IMR-90 (cell line): ENCODE measurements around the gene BICD1. TPM values are rescaled to one million over a fixed set of nuclear protein-coding genes. Genes with fewer than 3 reads are reported as not detected.

ENCODE experiments used
- ATAC-seq: fragments of 200-7000 bp; cut with Tn5 transposase; 2 replicates; pipeline ENCODE4 v1.9.1; 2020; ENCODE audit warnings: low read depth, mild to moderate bottlenecking, moderate library complexity
- BruUV-seq: library from RNA; stranded (reverse); fragments of 400-500 nt; replicated peaks from 2 replicates; lab custom pipeline; 2021; lab: Mats Ljungman, UMichigan
- CTCF ChIA-PET: fragments of 300-600 bp; formaldehyde crosslinking; extraction: SDS; loops from one replicate; lab custom pipeline; 2021; ENCODE audit warnings: antibody characterized with exemption; lab: Yijun Ruan, JAX
- POLR2A ChIA-PET: fragments of 300-600 bp; sonication (Branson Sonifier 250); formaldehyde crosslinking; loops from one replicate; lab custom pipeline; 2022; ENCODE audit warnings: antibody characterized with exemption; ENCODE audit not compliant: unreplicated experiment; lab: Charles Lee
- DNase-seq: peaks from one replicate; pipeline ENCODE4 v3.0.0; 2013
- H2AFZ ChIP-seq: replicated peaks from 2 replicates; pipeline ENCODE3; 2013; ENCODE audit warnings: low read length, mild to moderate bottlenecking; ENCODE audit not compliant: poor library complexity
- H2AK5ac ChIP-seq: 2 replicates; pipeline ENCODE4 v1.6.1; 2013; ENCODE audit warnings: low read depth, low read length, inconsistent platforms
- H2AK9ac ChIP-seq: replicated peaks from 2 replicates; pipeline ENCODE3; 2013; ENCODE audit warnings: mild to moderate bottlenecking, low read depth, low read length, moderate library complexity; ENCODE audit not compliant: poor library complexity
- H2BK120ac ChIP-seq: 2 replicates; pipeline ENCODE4 v1.6.1; 2013; ENCODE audit warnings: low read depth, low read length, inconsistent platforms
- H2BK15ac ChIP-seq: 3 replicates; pipeline ENCODE4 v1.6.1; 2013; ENCODE audit warnings: low read depth, low read length, inconsistent platforms
- H2BK20ac ChIP-seq: 2 replicates; pipeline ENCODE4 v1.6.1; 2013; ENCODE audit warnings: low read depth, mild to moderate bottlenecking, inconsistent platforms, low read length, moderate library complexity
- H2BK5ac ChIP-seq: 2 replicates; pipeline ENCODE4 v1.6.1; 2013; ENCODE audit warnings: mild to moderate bottlenecking, low read depth, low read length, inconsistent platforms; ENCODE audit not compliant: poor library complexity, severe bottlenecking
- H3K14ac ChIP-seq: replicated peaks from 2 replicates; pipeline ENCODE4 v1.6.1; 2013; ENCODE audit warnings: low read depth, low read length, inconsistent platforms
- H3K18ac ChIP-seq: 2 replicates; pipeline ENCODE4 v1.6.1; 2013; ENCODE audit warnings: low read depth, low read length, control low read depth
- H3K23ac ChIP-seq: 2 replicates; pipeline ENCODE4 v1.6.1; 2013; ENCODE audit warnings: low read depth, low read length, inconsistent platforms
- H3K27ac ChIP-seq: 2 replicates; pipeline ENCODE4 v1.5.1; 2013; ENCODE audit warnings: mild to moderate bottlenecking, control low read depth, low read length; ENCODE audit not compliant: insufficient read depth
- H3K27me3 ChIP-seq: 2 replicates; pipeline ENCODE4 v1.6.1; 2013; ENCODE audit warnings: low read length; ENCODE audit not compliant: control insufficient read depth, insufficient read depth
- H3K36me3 ChIP-seq: 2 replicates; pipeline ENCODE4 v1.6.1; 2013; ENCODE audit warnings: low read length, mixed read lengths; ENCODE audit not compliant: control insufficient read depth, insufficient read depth
- H3K4ac ChIP-seq: 2 replicates; pipeline ENCODE4 v1.6.1; 2013; ENCODE audit warnings: low read depth, low read length, inconsistent platforms
- H3K4me1 ChIP-seq: 2 replicates; pipeline ENCODE4 v1.6.1; 2013; ENCODE audit warnings: low read length, mixed read lengths; ENCODE audit not compliant: control insufficient read depth, insufficient read depth
- H3K4me2 ChIP-seq: 2 replicates; pipeline ENCODE4 v1.6.1; 2013; ENCODE audit warnings: low read depth, mild to moderate bottlenecking, control low read depth, low read length, moderate library complexity
- H3K4me3 ChIP-seq: 2 replicates; pipeline ENCODE4 v1.5.1; 2013; ENCODE audit warnings: low read depth, mild to moderate bottlenecking, control low read depth, low read length, moderate library complexity; ENCODE audit not compliant: insufficient read depth
- H3K56ac ChIP-seq: 2 replicates; pipeline ENCODE4 v1.6.1; 2013; ENCODE audit warnings: low read length, inconsistent platforms; ENCODE audit not compliant: insufficient read depth; ENCODE audit errors: extremely low read depth
- H3K79me1 ChIP-seq, 2 experiments: 2 replicates each; pipeline ENCODE4 v1.6.1; 2013; ENCODE audit warnings: low read length in 2 of 2, inconsistent platforms in 1 of 2, low read depth in 1 of 2
- H3K9ac ChIP-seq: 2 replicates; pipeline ENCODE4 v1.6.1; 2013; ENCODE audit warnings: low read depth, low read length, control low read depth
- H3K9me1 ChIP-seq: 2 replicates; pipeline ENCODE4 v1.6.1; 2013; ENCODE audit warnings: low read length, inconsistent platforms; ENCODE audit not compliant: insufficient read depth
- H3K9me3 ChIP-seq: 2 replicates; pipeline ENCODE4 v1.6.1; 2013; ENCODE audit warnings: low read length; ENCODE audit not compliant: control insufficient read depth, insufficient read depth
- H4K20me1 ChIP-seq: 2 replicates; pipeline ENCODE4 v1.6.1; 2013; ENCODE audit warnings: low read length, inconsistent platforms; ENCODE audit not compliant: insufficient read depth
- H4K5ac ChIP-seq: 2 replicates; pipeline ENCODE4 v1.6.1; 2013; ENCODE audit warnings: mild to moderate bottlenecking, low read depth, low read length, control low read depth
- H4K8ac ChIP-seq, 2 experiments: 2 replicates each; pipeline ENCODE4 v1.6.1; 2013; ENCODE audit warnings: low read depth in 2 of 2, low read length in 2 of 2, control low read depth in 1 of 2, inconsistent platforms in 1 of 2
- H4K91ac ChIP-seq: 2 replicates; pipeline ENCODE4 v1.6.1; 2013; ENCODE audit warnings: low read depth, low read length, inconsistent platforms; ENCODE audit not compliant: insufficient read depth
- BHLHE40 ChIP-seq: fragments of 150-350 bp; IDR thresholded peaks from 2 replicates; pipeline ENCODE4 v1.6.1; 2016; ENCODE audit warnings: mild to moderate bottlenecking, low read depth, low read length
- CEBPB ChIP-seq: IDR thresholded peaks from 2 replicates; pipeline ENCODE4 v1.6.1; 2012; ENCODE audit warnings: low read depth, low read length, improper control_type of control experiment
- CHD1 ChIP-seq: IDR thresholded peaks from 2 replicates; pipeline ENCODE4 v1.6.1; 2012; ENCODE audit warnings: low read depth, low read length, improper control_type of control experiment
- ELK1 ChIP-seq: fragments of 150-350 bp; IDR thresholded peaks from 2 replicates; pipeline ENCODE4 v1.6.1; 2016; ENCODE audit warnings: low read depth, mild to moderate bottlenecking, low read length, moderate library complexity, borderline replicate concordance
- FOS ChIP-seq: fragments of 150-350 bp; IDR thresholded peaks from 2 replicates; pipeline ENCODE4 v1.6.1; 2016; ENCODE audit warnings: low read depth, low read length
- MXI1 ChIP-seq: IDR thresholded peaks from 2 replicates; pipeline ENCODE4 v1.6.1; 2012; ENCODE audit warnings: low read depth, mild to moderate bottlenecking, low read length, moderate library complexity, borderline replicate concordance
- RAD21 ChIP-seq: IDR thresholded peaks from 2 replicates; pipeline ENCODE4 v1.6.1; 2012; ENCODE audit warnings: low read length, improper control_type of control experiment
- RCOR1 ChIP-seq: IDR thresholded peaks from 2 replicates; pipeline ENCODE4 v1.6.1; 2012; ENCODE audit warnings: mild to moderate bottlenecking, low read length, improper control_type of control experiment; ENCODE audit not compliant: insufficient replicate concordance
- RFX5 ChIP-seq: IDR thresholded peaks from 2 replicates; pipeline ENCODE4 v1.8.0; 2012; ENCODE audit warnings: low read depth, mild to moderate bottlenecking, low read length, moderate library complexity
- SMC3 ChIP-seq: fragments of 150-350 bp; IDR thresholded peaks from 2 replicates; pipeline ENCODE4 v1.6.1; 2016; ENCODE audit warnings: low read depth, mild to moderate bottlenecking, antibody characterized with exemption, low read length, moderate library complexity
- USF2 ChIP-seq: fragments of 150-350 bp; IDR thresholded peaks from 2 replicates; pipeline ENCODE4 v1.6.1; 2017; ENCODE audit warnings: mild to moderate bottlenecking, antibody characterized with exemption, low read length, low read depth
- WGBS, 2 experiments: methylation state at CpG; one replicate each; pipeline versions ENCODE4 v1.1.5 to v1.1.7; 2013; ENCODE audit warnings: missing lambda C conversion rate in 2 of 2; ENCODE audit not compliant: insufficient read length in 1 of 2; ENCODE audit errors: extremely low coverage in 2 of 2; 5-methylcytosine and 5-hydroxymethylcytosine counted together
- dilution Hi-C: fragments of 300-500 bp; cut with HindIII; formaldehyde crosslinking; loops from one replicate; pipeline ENCODE4 v1.14.3; 2018; ENCODE audit warnings: low sequenced_read_pairs; ENCODE audit not compliant: unreplicated experiment
- in situ Hi-C: fragments of 300-500 bp; cut with MboI; formaldehyde crosslinking; loops from 3 replicates; pipeline ENCODE4 v1.14.3; 2019; ENCODE audit warnings: low sequenced_read_pairs, inconsistent platforms, mixed read lengths
- intact Hi-C: fragments of 100-400 bp; cut with micrococcal nuclease; formaldehyde crosslinking; loops from 2 replicates; pipeline ENCODE4 v1.10.0; 2022
- polyA plus RNA-seq, 3 experiments: library from polyadenylated mRNA; depleted of rRNA; stranded (reverse); fragments of >200 nt; gene quantifications; 2 replicates each; pipeline ENCODE4 v1.2.3, GENCODE V29; 2012; ENCODE audit warnings: low replicate concordance in 1 of 3
- total RNA-seq: library from RNA; depleted of rRNA; stranded (reverse); fragments of >200 nt; gene quantifications from 2 replicates; pipeline ENCODE4 v1.2.3, GENCODE V29; 2012

The BICD1 gene
- total and polyA plus RNA-seq, 2 of the 4 experiments (the other 2 are of a cell fraction), result 17.2 to 21.8 TPM

GRCh38 chr12:32255588-32255987, 148.9 kb downstream of the BICD1 start:
- DNase-seq, result no peak
- TF ChIP-seq RCOR1 (no peak), SMC3 (no peak), MXI1 (no peak), CEBPB (no peak), FOS (no peak), RAD21 (no peak), USF2 (no peak), ELK1 (no peak), CHD1 (no peak), RFX5 (no peak), BHLHE40 (no peak)
- in situ Hi-C loops (no loop called here), intact Hi-C loops (no loop called here), dilution Hi-C loops (no loop called here)
- H3K56ac ChIP-seq, result no peak overlapping the region
- H3K4me1 ChIP-seq, result no peaks in the 10 kb centered on the region
- H3K27me3 ChIP-seq, result no peaks in the 10 kb centered on the region
- H3K9me1 ChIP-seq, result peaks cover 9% of the 10 kb centered on the region
- peaks cover 37 to 43% of the 10 kb centered on the region in 2 experiments for H3K79me1 ChIP-seq
- H2AFZ ChIP-seq, result no peak overlapping the region
- H3K4ac ChIP-seq, result no peak overlapping the region
- CTCF ChIA-PET, result interaction anchor here (0.5 kb wide), 1 partner anchor 160 kb away, joined by 3 read pairs; no protein-coding TSS in a partner anchor
- H2BK5ac ChIP-seq, result no peak overlapping the region
- no peak overlapping the region for H2AK9ac ChIP-seq
- H2BK20ac ChIP-seq, result no peak overlapping the region
- no peak overlapping the region for H2AK5ac ChIP-seq
- H3K18ac ChIP-seq, result no peak overlapping the region
- no peak overlapping the region for H3K9ac ChIP-seq
- ATAC-seq, result no peak
- no peak overlapping the region for H4K8ac ChIP-seq
- BruUV-seq, result no TSS peak
- H4K20me1 ChIP-seq, result peaks cover 14% of the 10 kb centered on the region
- no peak overlapping the region for H3K4me2 ChIP-seq
- H2BK15ac ChIP-seq, result no peak overlapping the region
- H2BK120ac ChIP-seq, result no peak overlapping the region
- H3K14ac ChIP-seq, result no peak overlapping the region
- no peak overlapping the region for H3K4me3 ChIP-seq
- no peak overlapping the region for H4K5ac ChIP-seq
- peaks cover 4% of the 10 kb centered on the region for H3K36me3 ChIP-seq
- no peak overlapping the region for H4K91ac ChIP-seq
- H3K9me3 ChIP-seq, result no peaks in the 10 kb centered on the region
- POLR2A ChIA-PET, result no interaction called here
- no CpG with 5 or more reads among the region's 4 CpGs for WGBS, 2 experiments
- no peak overlapping the region for H3K27ac ChIP-seq
- no peak overlapping the region for H3K23ac ChIP-seq
